NCI-H1417 (cell line): ENCODE measurements around the gene RAPGEF2.
"Not testable (repeated sequence)": the region's sequence is repeated elsewhere in the genome, so short reads cannot be mapped to it uniquely, and the experiment has no call there.

Source experiments
- DNase-seq, 3 experiments: peaks; one replicate each; lab custom pipeline; 2025; lab: John Stamatoyannopoulos, UW

Gene RAPGEF2

DNA sequence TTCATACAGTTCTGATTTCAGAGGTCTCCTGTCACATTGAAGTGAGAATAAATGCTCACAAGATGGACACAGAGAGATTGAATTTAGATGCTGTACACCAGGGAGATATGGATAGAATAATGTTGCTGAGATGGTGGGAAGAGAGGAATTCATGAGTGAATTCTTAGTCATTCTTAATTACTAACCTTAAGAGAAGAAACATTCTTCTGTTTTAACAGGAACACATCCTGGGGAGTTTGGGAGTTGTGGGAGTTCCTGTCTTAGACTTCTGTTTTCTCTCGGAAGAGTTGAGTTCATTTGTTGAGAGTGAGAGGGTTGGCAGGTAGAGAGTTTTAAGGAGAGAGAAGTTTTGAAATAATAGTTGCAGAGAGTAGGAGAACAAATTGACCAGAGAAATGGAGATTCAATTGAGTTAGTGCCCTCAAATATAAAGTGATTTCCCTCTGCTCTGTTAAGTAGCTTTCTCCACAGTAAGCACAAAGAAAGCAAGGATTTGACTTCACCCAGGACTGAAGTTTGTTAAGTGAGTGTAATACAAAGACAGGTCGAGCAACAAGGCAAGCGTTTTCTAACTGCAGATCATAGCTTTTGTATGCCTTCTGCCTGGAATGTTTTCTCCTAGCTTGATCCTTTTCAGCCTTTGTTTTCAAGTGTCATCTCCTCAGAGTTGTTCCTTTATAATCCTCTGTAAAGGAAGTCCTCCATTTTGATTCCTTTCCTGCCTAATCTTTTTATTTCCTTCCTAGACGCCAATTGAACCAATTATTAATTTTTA lies 205.9 kb downstream of the RAPGEF2 start:
- DNase-seq = no peak

DNA sequence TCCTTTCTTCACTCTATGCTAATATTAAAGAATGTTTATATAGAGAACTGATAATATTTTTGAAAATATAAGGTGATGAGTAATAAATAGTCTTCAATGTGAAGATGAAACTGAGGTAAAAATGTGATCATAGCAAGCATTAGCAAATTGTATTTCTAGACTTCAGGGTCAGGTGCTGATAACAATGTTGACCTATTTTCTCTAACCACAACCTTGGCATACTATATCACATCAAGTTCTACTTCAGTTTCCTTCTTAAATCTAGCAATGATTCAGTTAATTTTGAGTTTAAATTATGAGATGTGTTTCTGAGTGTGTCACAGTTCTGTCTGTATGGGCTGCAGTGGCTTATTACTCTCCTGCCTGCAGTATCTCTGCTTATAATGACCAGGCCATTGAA lies 209.4 kb downstream of the RAPGEF2 start:
- no peak for DNase-seq

DNA sequence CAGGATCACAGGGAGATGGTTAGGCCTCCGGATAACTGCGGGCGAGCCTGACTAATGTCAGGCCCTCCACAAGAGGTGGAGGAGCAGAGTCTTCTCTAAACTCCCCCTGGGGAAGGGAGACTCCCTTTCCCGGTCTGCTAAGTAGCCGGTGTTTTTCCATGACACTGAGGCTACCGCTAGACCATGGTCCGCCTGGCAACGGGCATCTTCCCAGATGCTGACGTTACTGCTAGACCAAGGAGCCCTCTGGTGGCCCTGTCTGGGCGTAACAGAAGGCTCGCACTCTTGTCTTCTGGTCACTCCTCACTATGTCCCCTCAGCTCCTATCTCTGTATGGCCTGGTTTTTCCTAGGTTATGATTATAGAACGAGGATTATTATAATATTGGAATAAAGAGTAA lies 213.0 kb downstream of the RAPGEF2 start:
- DNase-seq = not testable (repeated sequence)

DNA sequence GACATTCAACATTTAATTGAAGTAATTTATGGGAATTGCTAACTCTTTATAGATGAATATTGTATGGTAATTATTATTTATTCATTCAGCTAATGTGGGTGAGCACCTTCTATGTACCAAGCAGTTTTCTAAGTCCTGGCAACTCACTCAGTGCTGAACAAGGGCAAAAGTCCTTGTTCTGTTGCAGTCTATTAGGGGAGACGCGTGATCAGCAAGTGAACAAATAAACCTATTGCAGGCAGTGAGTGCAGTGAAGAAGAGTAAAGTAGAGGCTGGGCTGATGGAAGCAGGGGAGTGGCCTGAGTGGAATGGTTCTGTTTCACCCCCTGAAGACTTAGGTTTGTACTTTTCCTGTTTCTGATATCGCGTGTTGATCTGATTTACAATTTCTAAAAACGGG lies 214.3 kb downstream of the RAPGEF2 start:
- no peak for DNase-seq

DNA sequence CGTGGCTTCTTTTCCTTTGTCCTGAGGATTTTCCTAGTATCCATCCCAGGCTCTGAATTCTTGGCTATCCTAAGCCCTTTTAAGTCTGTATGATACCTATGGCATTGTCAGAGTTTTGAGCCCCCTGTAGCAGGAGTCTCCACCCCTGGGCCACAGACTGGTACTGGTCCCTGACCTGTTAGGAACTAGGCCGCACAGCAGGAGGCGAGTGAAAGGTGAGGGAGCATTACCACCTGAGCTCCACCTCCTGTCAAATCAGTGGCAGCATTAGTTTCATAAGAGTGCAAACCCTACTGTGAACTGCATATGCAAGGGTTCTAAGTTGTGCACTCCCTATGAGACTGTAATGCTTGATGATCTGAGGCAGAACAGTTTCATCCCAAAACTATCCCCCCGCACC lies 216.1 kb downstream of the RAPGEF2 start:
- peak in 1 of 3 experiments; percentile 2 for DNase-seq

DNA sequence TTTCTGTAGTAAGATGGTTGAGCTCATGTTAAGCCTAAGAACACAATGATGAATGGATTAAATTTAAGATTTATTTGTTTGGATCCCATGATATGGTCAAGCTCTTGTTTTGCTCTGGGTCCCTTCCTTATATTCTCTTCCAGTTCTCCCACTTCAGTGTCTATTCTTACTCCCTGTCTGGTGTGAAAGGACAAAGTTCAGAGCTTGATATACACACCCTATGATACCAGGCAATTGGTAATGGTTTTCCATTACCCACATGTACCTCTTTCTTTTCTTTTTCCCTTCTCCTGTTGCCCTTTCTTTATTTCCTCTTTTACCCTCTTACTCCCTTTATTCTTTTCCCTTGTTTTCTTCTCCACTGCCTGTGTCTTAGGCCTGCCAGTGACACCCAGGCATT lies 223.6 kb downstream of the RAPGEF2 start:
- DNase-seq = no peak

DNA sequence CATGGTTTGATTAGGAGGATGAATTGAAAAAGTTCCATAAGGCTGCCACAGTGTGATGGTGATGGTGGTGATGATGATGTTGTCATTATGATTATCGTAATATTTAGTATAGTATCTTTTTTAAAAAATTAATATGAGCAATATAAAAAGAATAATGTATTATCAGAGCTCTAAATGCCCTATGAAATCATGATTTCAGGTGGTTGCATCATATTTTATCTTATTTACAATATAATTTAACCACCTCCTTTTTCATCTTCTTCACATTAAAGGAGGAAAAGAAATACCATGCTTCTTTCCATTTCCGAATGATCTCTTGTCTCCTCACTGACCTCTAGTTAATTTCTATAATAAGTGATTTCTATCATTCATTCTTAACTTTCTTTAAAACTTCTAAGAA lies 225.9 kb downstream of the RAPGEF2 start:
- no peak for DNase-seq

DNA sequence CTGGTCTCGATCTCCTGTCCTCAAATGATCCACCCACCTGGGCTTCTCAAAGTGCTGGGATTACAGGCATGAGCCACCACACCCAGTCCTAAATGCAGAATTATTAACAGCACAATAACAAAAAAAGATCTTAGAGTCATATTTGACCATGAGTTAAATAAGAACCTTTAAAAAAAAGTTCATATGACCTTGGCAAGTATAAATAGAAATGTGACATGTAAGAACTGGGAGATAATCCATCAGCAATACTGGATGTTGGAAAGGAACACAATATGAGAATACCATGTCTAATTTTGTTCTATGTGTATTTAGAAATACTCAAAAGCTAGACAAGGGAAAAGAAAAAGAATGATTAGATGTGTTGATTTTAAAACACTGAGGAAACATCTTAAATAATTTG lies 231.6 kb downstream of the RAPGEF2 start:
- no peak for DNase-seq

DNA sequence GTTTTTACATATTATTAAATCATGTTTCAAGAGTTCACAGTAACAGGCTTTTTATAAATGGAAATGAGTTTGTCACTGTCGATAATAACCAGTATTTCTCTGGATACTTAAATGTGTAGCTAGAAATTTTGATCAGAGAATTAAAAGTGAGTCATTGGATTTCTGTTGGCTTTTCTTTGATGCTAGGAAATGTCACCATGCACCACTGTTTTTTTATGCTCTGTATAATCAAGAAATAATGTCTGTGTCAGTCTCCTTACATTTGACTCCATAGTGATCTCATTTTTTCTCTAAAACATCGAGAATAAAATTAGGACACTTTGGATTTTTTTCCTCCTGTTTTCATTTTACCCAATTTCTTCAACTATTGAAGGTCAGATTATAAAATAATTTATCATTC lies 234.2 kb downstream of the RAPGEF2 start:
- no peak for DNase-seq

DNA sequence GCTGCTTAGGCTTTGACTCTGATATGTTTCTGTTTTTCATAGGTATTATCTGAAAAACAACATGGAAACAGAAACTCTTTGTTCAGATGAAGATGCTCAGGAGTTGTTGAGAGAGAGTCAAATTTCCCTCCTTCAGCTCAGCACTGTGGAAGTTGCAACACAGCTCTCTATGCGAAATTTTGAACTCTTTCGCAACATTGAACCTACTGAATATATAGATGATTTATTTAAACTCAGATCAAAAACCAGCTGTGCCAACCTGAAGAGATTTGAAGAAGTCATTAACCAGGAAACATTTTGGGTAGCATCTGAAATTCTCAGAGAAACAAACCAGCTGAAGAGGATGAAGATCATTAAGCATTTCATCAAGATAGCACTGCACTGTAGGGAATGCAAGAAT lies 238.6 kb downstream of the RAPGEF2 start:
- no peak for DNase-seq

DNA sequence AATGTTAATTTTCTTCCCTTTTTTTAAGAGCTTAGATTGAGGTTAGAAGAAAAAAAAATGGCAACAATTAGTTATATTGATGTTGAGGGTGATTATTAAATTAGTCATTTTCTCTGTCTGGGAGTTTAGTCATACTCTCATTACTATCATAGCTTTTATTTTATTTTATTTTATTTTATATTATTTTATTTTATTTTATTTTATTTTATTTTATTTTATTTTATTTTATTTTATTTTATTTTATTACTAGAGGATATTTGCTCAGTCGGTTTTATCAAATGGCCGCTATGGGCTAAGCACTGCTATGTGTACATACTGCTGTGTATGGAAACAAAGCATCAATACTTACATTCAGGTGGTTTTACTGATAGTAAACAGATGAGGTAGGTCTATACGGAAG lies 239.5 kb downstream of the RAPGEF2 start:
- DNase-seq = no peak

DNA sequence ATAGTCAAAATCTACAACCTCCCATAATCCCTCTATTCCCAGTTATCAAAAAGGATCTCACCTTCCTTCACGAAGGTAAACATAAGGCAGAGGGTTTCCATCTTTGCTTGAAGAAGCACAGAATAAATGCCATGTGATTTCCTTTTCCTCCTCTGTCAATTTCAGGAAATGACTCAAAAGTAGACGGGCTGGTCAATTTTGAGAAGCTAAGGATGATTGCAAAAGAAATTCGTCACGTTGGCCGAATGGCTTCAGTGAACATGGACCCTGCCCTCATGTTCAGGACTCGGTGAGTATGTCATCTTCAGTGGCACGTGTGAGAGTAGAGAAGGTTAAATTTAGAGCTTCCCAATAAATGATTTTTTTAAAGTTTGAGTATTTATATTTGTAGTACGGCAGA lies 240.2 kb downstream of the RAPGEF2 start:
- DNase-seq = no peak

DNA sequence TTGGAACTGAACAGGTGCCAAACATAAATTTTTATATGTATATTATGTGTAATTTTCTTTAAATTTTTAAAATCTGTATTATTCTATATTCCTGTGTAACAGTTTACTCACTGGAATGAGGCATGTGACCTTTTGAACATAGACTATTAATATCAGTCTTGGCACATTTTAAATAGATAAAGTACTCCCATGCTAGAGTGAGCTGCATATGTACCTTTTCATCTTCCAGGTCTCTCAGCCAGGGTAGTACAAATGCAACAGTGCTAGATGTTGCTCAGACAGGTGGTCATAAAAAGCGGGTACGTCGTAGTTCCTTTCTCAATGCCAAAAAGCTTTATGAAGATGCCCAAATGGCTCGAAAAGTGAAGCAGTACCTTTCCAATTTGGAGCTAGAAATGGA lies 242.0 kb downstream of the RAPGEF2 start:
- no peak for DNase-seq

DNA sequence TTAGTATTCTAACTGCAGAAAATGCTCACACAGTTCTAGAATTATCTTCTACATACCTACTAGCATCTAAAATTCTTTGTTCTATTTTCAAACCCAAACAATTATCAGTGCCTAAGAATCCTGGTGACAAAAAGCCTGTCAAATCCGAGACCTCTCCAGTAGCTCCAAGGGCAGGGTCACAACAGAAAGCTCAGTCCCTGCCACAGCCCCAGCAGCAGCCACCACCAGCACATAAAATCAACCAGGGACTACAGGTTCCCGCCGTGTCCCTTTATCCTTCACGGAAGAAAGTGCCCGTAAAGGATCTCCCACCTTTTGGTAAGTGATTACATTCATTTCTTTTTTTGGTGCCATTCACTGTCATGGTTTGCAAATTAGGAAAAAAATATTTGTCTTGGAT lies 243.8 kb downstream of the RAPGEF2 start:
- DNase-seq = no peak

DNA sequence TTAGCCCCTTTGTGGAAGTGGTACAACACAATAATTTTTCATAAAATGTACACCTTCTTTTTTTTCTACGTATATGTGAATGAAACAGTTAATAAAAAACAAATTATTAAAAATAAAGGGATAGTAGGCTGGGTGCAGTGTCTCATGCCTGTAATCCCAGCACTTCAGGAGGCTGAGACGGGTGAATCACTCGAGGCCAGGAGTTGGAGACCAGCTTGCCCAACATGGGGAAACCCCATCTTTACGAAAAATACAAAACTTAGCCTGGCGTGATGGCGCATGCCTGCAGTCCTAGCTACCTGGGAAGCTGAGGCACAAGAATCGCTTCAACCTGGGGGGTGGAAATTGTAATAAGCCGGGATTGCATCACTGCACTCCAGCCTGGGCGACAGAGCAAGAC lies 244.9 kb downstream of the RAPGEF2 start:
- no peak for DNase-seq

DNA sequence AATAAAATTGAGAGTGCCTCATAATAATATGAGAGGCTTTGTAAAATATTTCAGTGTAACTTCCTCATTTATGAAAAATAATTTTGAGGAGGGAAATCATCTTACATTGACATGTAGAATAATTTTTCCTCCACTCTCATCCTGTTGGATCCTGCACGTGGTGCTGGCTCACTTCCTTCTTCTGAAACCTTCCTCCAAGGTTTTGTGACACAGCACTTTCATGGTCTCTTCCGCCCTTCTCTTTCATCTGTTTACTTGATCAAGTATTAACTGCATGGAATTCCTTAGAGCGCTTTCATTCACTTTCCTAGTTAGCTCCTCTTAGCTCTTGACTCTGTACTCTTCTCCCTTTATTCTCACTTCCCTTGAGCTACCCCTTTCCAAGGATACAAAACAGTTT lies 246.5 kb downstream of the RAPGEF2 start:
- no peak for DNase-seq

DNA sequence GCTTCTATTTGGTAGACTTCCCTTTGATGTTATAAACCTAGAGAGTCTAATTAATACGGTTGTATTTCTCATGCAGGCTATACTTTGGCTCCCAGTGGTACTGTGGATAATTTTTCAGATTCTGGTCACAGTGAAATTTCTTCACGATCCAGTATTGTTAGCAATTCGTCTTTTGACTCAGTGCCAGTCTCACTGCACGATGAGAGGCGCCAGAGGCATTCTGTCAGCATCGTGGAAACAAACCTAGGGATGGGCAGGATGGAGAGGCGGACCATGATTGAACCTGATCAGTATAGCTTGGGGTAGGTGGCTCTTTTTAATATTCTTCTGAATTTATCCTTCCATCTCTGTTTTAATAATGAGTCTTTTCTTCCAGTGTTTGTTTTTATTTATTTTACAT lies 249.7 kb downstream of the RAPGEF2 start:
- no peak for DNase-seq

DNA sequence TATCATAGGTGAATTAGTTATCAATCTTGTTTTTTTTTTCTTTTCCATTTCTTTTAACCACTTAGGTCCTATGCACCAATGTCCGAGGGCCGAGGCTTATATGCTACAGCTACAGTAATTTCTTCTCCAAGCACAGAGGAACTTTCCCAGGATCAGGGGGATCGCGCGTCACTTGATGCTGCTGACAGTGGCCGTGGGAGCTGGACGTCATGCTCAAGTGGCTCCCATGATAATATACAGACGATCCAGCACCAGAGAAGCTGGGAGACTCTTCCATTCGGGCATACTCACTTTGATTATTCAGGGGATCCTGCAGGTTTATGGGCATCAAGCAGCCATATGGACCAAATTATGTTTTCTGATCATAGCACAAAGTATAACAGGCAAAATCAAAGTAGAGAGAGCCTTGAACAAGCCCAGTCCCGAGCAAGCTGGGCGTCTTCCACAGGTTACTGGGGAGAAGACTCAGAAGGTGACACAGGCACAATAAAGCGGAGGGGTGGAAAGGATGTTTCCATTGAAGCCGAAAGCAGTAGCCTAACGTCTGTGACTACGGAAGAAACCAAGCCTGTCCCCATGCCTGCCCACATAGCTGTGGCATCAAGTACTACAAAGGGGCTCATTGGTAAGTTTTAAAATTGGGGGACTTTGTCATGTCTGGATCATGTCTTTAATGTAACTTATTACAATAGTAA lies 250.7 kb downstream of the RAPGEF2 start:
- DNase-seq = no peak

DNA sequence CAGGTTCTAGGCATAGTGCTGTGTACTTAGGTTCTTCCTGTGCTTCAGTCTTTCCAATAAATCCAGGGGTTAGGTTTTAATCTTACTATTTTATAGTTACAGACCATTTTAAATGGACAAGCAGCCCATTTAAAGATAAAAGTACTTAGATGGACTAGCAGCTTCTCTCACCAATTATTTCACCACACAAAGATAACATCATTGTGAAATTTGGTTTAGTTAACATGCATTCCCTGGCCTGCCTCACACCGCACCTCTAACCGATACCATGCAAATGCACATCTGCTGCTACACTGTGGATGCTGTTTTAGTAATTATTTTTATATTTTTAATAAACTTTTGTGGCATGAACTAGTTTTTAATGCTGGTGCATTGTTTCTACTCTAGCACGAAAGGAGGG lies 252.6 kb downstream of the RAPGEF2 start:
- no peak for DNase-seq

DNA sequence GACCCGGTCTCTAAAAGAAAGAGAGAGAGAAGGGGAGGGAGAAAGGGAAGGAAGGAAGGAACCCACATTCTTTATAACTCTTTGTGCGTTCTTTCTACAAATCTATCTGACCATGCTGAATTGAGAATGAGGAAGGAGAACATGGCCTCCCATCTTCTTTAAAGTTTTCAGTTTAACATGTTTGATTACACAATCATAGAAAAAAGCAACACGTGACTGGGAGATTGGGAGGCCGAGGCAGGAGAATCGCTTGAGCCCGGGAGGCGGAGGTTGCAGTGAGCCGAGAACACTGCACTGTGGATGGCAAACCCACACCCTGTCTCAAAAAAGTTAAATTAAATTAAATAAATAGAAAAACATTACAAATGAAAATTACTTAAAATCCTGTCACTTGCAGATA lies 254.5 kb downstream of the RAPGEF2 start:
- DNase-seq = no peak

DNA sequence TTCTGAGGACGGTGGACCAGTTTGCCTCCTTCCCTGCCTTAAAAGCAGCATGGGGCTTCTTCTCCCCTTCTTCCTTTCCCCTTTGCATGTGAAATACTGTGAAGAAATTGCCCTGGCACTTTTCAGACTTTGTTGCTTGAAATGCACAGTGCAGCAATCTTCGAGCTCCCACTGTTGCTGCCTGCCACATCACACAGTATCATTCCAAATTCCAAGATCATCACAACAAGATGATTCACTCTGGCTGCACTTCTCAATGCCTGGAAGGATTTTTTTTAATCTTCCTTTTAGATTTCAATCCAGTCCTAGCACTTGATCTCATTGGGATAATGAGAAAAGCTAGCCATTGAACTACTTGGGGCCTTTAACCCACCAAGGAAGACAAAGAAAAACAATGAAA lies 255.3 kb downstream of the RAPGEF2 start:
- DNase-seq = no peak

DNA sequence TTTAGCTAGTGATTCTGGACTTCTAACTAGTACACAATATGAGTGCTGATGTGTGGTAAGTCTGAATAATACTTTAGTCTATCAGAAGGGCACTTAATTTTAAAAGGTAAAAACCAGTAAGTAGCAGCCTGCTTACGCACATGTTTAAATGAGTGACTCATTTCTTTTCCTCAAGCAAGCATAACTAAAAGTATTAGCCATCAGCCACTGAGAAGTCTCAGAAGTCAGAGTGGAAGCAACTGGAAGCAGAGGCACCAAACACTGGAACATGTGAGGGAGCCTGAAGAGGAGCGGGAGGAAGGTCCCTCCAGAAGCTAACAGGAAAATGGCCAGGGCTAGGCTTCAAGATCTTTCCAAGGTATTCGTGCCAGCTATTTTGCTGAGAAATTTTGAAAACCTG lies 257.7 kb downstream of the RAPGEF2 start:
- DNase-seq = no peak

DNA sequence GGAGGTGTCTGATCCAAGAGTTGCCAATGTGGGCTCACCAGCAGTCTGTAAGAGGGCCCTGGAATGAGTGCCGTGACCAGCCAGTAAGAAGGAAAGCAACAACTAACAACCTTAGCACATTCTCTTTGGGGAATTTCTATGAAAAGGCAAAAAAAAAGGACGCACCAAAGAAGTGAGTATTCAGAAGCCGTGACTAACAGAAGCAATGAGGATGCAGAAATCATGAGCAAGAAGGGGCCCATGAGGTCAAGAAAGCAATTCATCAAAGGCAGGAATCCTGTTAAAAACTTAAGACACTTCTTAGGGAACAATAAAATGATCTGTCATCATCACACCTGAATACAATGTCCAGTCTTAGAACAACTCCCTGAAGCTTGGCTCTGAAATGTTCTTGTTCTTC lies 260.5 kb downstream of the RAPGEF2 start:
- no peak for DNase-seq
